H1 (cell line): ENCODE results near the gene PLD6. TPM values are rescaled to one million over a fixed set of nuclear protein-coding genes. Genes with fewer than 3 reads are reported as not detected.

Experiments used
- CTCF ChIA-PET: fragments of 300-600 bp; sonication (Branson Sonifier 250); formaldehyde crosslinking; loops from one replicate; lab custom pipeline; 2021; ENCODE audit not compliant: partially characterized antibody; lab: Charles Lee
- POLR2A ChIA-PET: fragments of 300-600 bp; sonication (Branson Sonifier 250); formaldehyde crosslinking; loops from one replicate; lab custom pipeline; 2021; ENCODE audit warnings: inconsistent platforms; ENCODE audit not compliant: partially characterized antibody; lab: Charles Lee
- DNase-seq, 2 experiments: peaks; one replicate each; pipeline versions ENCODE4 v3.0.0 to v3.0.0-alpha.2; 2010 to 2022; ENCODE audit warnings: low spot score in 2 of 2, low read depth in 1 of 2, mixed read lengths in 1 of 2
- FAIRE-seq: peaks from 2 replicates; lab custom pipeline; 2011; peaks lifted over from hg19 to GRCh38; lab: Jason Lieb, UNC
- H2AFZ ChIP-seq: 2 replicates; pipeline ENCODE4 v1.8.1; 2012; ENCODE audit warnings: low read length, inconsistent platforms
- H2AK5ac ChIP-seq: 2 replicates; pipeline ENCODE4 v1.6.1; 2013; ENCODE audit warnings: low read depth, low read length
- H2BK120ac ChIP-seq: replicated peaks from 2 replicates; pipeline ENCODE3; 2013; ENCODE audit warnings: low read depth, low read length, inconsistent platforms
- H2BK12ac ChIP-seq: 2 replicates; pipeline ENCODE4 v1.6.1; 2013; ENCODE audit warnings: low read depth, low read length
- H2BK15ac ChIP-seq: 2 replicates; pipeline ENCODE4 v1.6.1; 2013; ENCODE audit warnings: low read length
- H2BK20ac ChIP-seq: 2 replicates; pipeline ENCODE4 v1.6.1; 2013; ENCODE audit warnings: low read length
- H2BK5ac ChIP-seq: 2 replicates; pipeline ENCODE4 v1.6.1; 2013; ENCODE audit warnings: low read depth, low read length
- H3K14ac ChIP-seq: 2 replicates; pipeline ENCODE4 v1.6.1; 2013; ENCODE audit warnings: inconsistent platforms; ENCODE audit not compliant: insufficient read length
- H3K18ac ChIP-seq: 2 replicates; pipeline ENCODE4 v1.6.1; 2013; ENCODE audit warnings: low read length; ENCODE audit errors: extremely low read depth
- H3K23ac ChIP-seq: 2 replicates; pipeline ENCODE4 v1.6.1; 2013; ENCODE audit warnings: inconsistent platforms; ENCODE audit not compliant: insufficient read length
- H3K23me2 ChIP-seq: 2 replicates; pipeline ENCODE4 v1.6.1; 2013; ENCODE audit warnings: low read depth, low read length
- H3K27ac ChIP-seq: 2 replicates; pipeline ENCODE4 v1.6.1; 2011; ENCODE audit warnings: low read depth, low read length, inconsistent platforms
- H3K27me3 ChIP-seq, 4 experiments: replicated peaks in 1 of 4; 1 replicate in 1 of 4; 2 replicates in 3 of 4; pipeline versions ENCODE4 v1.6.1 to v1.8.1; 2011 to 2013; ENCODE audit warnings: low read length in 3 of 4, mild to moderate bottlenecking in 3 of 4, inconsistent platforms in 2 of 4, mixed read lengths in 2 of 4, moderate library complexity in 1 of 4; ENCODE audit not compliant: control insufficient read depth in 3 of 4, insufficient read depth in 3 of 4; ENCODE audit errors: extremely low read depth in 1 of 4
- H3K36me3 ChIP-seq, 4 experiments: 2 replicates each; pipeline versions ENCODE4 v1.6.1 to v1.8.1; 2011 to 2013; ENCODE audit warnings: mild to moderate bottlenecking in 4 of 4, low read length in 3 of 4, moderate library complexity in 2 of 4, control low read depth in 1 of 4, inconsistent platforms in 1 of 4; ENCODE audit not compliant: insufficient read depth in 4 of 4, control insufficient read depth in 2 of 4
- H3K4ac ChIP-seq: replicated peaks from 2 replicates; pipeline ENCODE3; 2013; ENCODE audit warnings: low read length, low read depth, mixed read lengths, inconsistent platforms; ENCODE audit not compliant: insufficient read length
- H3K4me1 ChIP-seq, 4 experiments: replicated peaks in 1 of 4; 1 replicate in 1 of 4; 2 replicates in 3 of 4; pipeline versions ENCODE4 v1.6.1 to v1.8.1; 2011 to 2013; ENCODE audit warnings: low read length in 3 of 4, inconsistent platforms in 2 of 4, mixed read lengths in 1 of 4; ENCODE audit not compliant: insufficient read depth in 4 of 4, control insufficient read depth in 3 of 4
- H3K4me2 ChIP-seq, 2 experiments: 2 replicates each; pipeline versions ENCODE4 v1.6.1 to v1.8.1; 2011 to 2013; ENCODE audit warnings: low read depth in 2 of 2, low read length in 2 of 2, control low read depth in 1 of 2, inconsistent platforms in 1 of 2, mild to moderate bottlenecking in 1 of 2; ENCODE audit not compliant: insufficient read depth in 1 of 2
- H3K4me3 ChIP-seq, 4 experiments: fragments of 200-600, 300-600 bp in 1 of 4; sonication (generic), shearing (Covaris generic), sonication (Bioruptor Twin) in 1 of 4; 2 replicates each; pipeline versions ENCODE4 v1.5.1 to v1.8.1; 2011 to 2016; ENCODE audit warnings: low read length in 4 of 4, low read depth in 3 of 4, control low read depth in 2 of 4, inconsistent platforms in 2 of 4, mild to moderate bottlenecking in 2 of 4, mixed read lengths in 1 of 4, moderate library complexity in 1 of 4; ENCODE audit not compliant: insufficient read depth in 2 of 4; ENCODE audit errors: extremely low read depth in 1 of 4
- H3K56ac ChIP-seq: replicated peaks from 2 replicates; pipeline ENCODE3; 2013; ENCODE audit warnings: low read depth, mild to moderate bottlenecking, mixed read lengths, low read length, inconsistent platforms; ENCODE audit not compliant: insufficient read length
- H3K79me1 ChIP-seq: 2 replicates; pipeline ENCODE4 v1.6.1; 2013; ENCODE audit warnings: low read depth, low read length, control low read depth
- H3K79me2 ChIP-seq, 2 experiments: 2 replicates each; pipeline versions ENCODE4 v1.6.1 to v1.8.1; 2012 to 2013; ENCODE audit warnings: low read length in 2 of 2, mild to moderate bottlenecking in 2 of 2, inconsistent platforms in 1 of 2; ENCODE audit not compliant: insufficient read depth in 2 of 2, control insufficient read depth in 1 of 2
- H3K9ac ChIP-seq, 4 experiments: replicated peaks in 1 of 4; 1 replicate in 1 of 4; 2 replicates in 3 of 4; pipeline versions ENCODE4 v1.6.1 to v1.8.1; 2011 to 2013; ENCODE audit warnings: low read depth in 3 of 4, low read length in 3 of 4, control low read depth in 2 of 4, mild to moderate bottlenecking in 2 of 4, moderate library complexity in 2 of 4, inconsistent platforms in 1 of 4; ENCODE audit errors: extremely low read depth in 1 of 4
- H3K9me3 ChIP-seq, 2 experiments: 2 replicates each; pipeline versions ENCODE4 v1.6.1 to v1.8.1; 2012 to 2013; ENCODE audit warnings: mild to moderate bottlenecking in 2 of 2, moderate library complexity in 2 of 2, control low read depth in 1 of 2, inconsistent platforms in 1 of 2, low read depth in 1 of 2, low read length in 1 of 2, mixed read lengths in 1 of 2; ENCODE audit not compliant: insufficient read depth in 2 of 2
- H4K20me1 ChIP-seq, 2 experiments: replicated peaks in 1 of 2; 2 replicates each; pipeline versions ENCODE3 to v1.8.1; 2011 to 2013; ENCODE audit warnings: inconsistent platforms in 2 of 2, low read length in 2 of 2, mild to moderate bottlenecking in 1 of 2; ENCODE audit not compliant: insufficient read depth in 2 of 2, control insufficient read depth in 1 of 2
- H4K5ac ChIP-seq: 2 replicates; pipeline ENCODE4 v1.6.1; 2013; ENCODE audit warnings: low read length, low read depth, mixed read lengths, inconsistent platforms; ENCODE audit not compliant: insufficient read length
- H4K8ac ChIP-seq: 2 replicates; pipeline ENCODE4 v1.8.0; 2013; ENCODE audit warnings: mild to moderate bottlenecking, moderate library complexity, low read length, inconsistent platforms; ENCODE audit not compliant: insufficient read depth; ENCODE audit errors: extremely low read depth
- H4K91ac ChIP-seq: replicated peaks from 2 replicates; pipeline ENCODE3; 2013; ENCODE audit warnings: low read length, mixed read lengths, inconsistent platforms; ENCODE audit not compliant: insufficient read length
- SRF ChIP-seq: IDR thresholded peaks from 2 replicates; pipeline ENCODE4 v1.6.1; 2011; ENCODE audit warnings: mild to moderate bottlenecking, low read depth, low read length, moderate library complexity
- WGBS, 2 experiments: shearing (Covaris generic) in 1 of 2; methylation state at CpG; one replicate each; pipeline versions ENCODE4 v1.1.6 to v1.1.7; 2013 to 2015; ENCODE audit warnings: low lambda C conversion rate in 2 of 2, mixed read lengths in 2 of 2, inconsistent platforms in 1 of 2, low coverage in 1 of 2, missing lambda C conversion rate in 1 of 2; ENCODE audit not compliant: insufficient replicate concordance in 2 of 2, insufficient coverage in 1 of 2, insufficient read length in 1 of 2; ENCODE audit errors: extremely low coverage in 1 of 2, missing lambda C conversion rate in 1 of 2; 5-methylcytosine and 5-hydroxymethylcytosine counted together
- polyA plus RNA-seq, 7 experiments: library from polyadenylated mRNA; depleted of rRNA in 3 of 7; stranded (reverse) in 5 of 7; unstranded in 2 of 7; fragments of >200 nt in 5 of 7; fragments of 200-250 nt in 2 of 7; gene quantifications; 1 replicate in 5 of 7; 2 replicates in 1 of 7; 4 replicates in 1 of 7; pipeline versions ENCODE4 v1.2.1 to v1.2.3, GENCODE V29; 2011 to 2013; ENCODE audit warnings: missing spikeins in 2 of 7, mixed read lengths in 2 of 7
- total RNA-seq: library from RNA; stranded (reverse); fragmentation: NEBNext Ultra II Directional; extraction: Animal tissue kit (Norgen Biotek cat#: 25700); gene quantifications from 2 replicates; pipeline ENCODE4 v1.2.1, GENCODE V29; 2021

Gene PLD6
- total and polyA plus RNA-seq, 2 of the 8 experiments (the other 6 are each of a cell fraction or from before 2014, with no cell fraction given), result 0.20 to 0.22 TPM

DNA sequence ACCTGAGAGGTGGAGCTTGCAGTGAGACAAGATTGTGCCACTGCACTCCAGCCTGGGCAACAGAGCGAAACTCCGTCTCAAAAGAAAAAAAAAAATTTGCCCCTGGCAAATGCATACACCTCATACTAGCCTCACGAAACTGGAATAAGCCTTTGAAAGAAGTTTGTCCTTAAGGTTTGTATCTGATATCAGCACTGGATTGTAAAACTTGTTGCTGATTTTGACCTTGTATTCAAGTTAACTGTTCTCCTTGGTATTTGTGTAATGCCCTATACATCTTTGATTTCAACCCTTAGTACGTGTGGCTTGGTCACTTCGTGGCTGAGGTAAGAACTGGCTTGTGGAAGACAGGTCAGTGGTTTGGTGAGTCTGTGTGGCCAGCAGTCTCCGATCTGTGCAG, 37.0 kb upstream of the PLD6 start:
- no peak for TF ChIP-seq SRF
- CTCF ChIA-PET, result no interaction called here
- POLR2A ChIA-PET, result interaction anchor here (1.2 kb wide), 1 partner anchor 14 kb away, joined by 3 read pairs; no protein-coding TSS in a partner anchor

More for the DNA sequence above, 37.0 kb upstream of the PLD6 start:
- H3K23me2 ChIP-seq, result no peaks in the 10 kb centered on the region
- H2AFZ ChIP-seq, result no peak overlapping the region
- no peak overlapping the region for H3K4me3 ChIP-seq
- H2AK5ac ChIP-seq, result no peak overlapping the region
- no peak overlapping the region for H2BK120ac ChIP-seq
- no peaks in the 10 kb centered on the region; the same call in 1 of the 2 replicates for H3K79me1 ChIP-seq
- no peak for DNase-seq
- H3K56ac ChIP-seq, result no peak overlapping the region
- no peaks in the 10 kb centered on the region for H3K4me1 ChIP-seq
- H2BK5ac ChIP-seq, result no peak overlapping the region
- no peak overlapping the region for H3K18ac ChIP-seq
- H3K14ac ChIP-seq, result no peak overlapping the region
- H3K79me2 ChIP-seq, result no peaks in the 10 kb centered on the region
- no peak overlapping the region for H3K9ac ChIP-seq
- H2BK20ac ChIP-seq, result no peak overlapping the region
- no peak overlapping the region for H4K91ac ChIP-seq
- H4K8ac ChIP-seq, result no peak overlapping the region
- H3K4me2 ChIP-seq, result no peak overlapping the region
- no peak overlapping the region for H4K5ac ChIP-seq
- peaks cover 2 to 25% (median 17%) of the 10 kb centered on the region in 4 experiments for H3K36me3 ChIP-seq
- H3K4ac ChIP-seq, result no peak overlapping the region
- no peaks in the 10 kb centered on the region for H3K9me3 ChIP-seq
- H4K20me1 ChIP-seq, result peaks cover 0 to 2% of the 10 kb centered on the region in 2 experiments
- no peak for FAIRE-seq
- WGBS, 2 experiments, result 87% methylated on average over 6 of the region's 6 CpGs; no CpG with 5 or more reads in 1 of the 2 experiments
- no peak overlapping the region for H2BK12ac ChIP-seq
- no peak overlapping the region for H2BK15ac ChIP-seq
- no peak overlapping the region for H3K23ac ChIP-seq
- no peak overlapping the region for H3K27ac ChIP-seq
- no peaks in the 10 kb centered on the region for H3K27me3 ChIP-seq
